Mesothelial cell of epicardium (in vitro differentiated cells): ENCODE measurements around the gene GOLGA7B. TPM values are rescaled to one million over a fixed set of nuclear protein-coding genes. Genes with fewer than 3 reads are reported as not detected.

Experiments used
- DNase-seq, 2 experiments: peaks; one replicate each; pipeline ENCODE4 v3.0.0; 2021; ENCODE audit warnings: low spot score in 2 of 2; ENCODE audit not compliant: unreplicated experiment in 2 of 2
- H3K27ac Mint-ChIP-seq: 2 replicates; pipeline ENCODE4 v1.8.0; 2021; ENCODE audit warnings: mixed read lengths
- H3K27me3 Mint-ChIP-seq: 2 replicates; pipeline ENCODE4 v1.8.0; 2021; ENCODE audit warnings: low read depth, mixed read lengths
- H3K36me3 Mint-ChIP-seq: 2 replicates; pipeline ENCODE4 v1.8.0; 2021; ENCODE audit warnings: mixed read lengths
- H3K4me1 Mint-ChIP-seq: 2 replicates; pipeline ENCODE4 v1.8.0; 2021; ENCODE audit warnings: mixed read lengths
- H3K4me3 Mint-ChIP-seq: 2 replicates; pipeline ENCODE4 v1.8.0; 2021; ENCODE audit warnings: mild to moderate bottlenecking, moderate library complexity, mixed read lengths
- H3K9me3 Mint-ChIP-seq: 2 replicates; pipeline ENCODE4 v1.8.0; 2021; ENCODE audit warnings: mixed read lengths
- total RNA-seq: library from RNA; stranded (reverse); gene quantifications from 3 replicates; pipeline ENCODE4 v1.2.1, GENCODE V29; 2021
- TF ChIP-seq, protein P1 (sequence below): fragments of 200-600 bp; sonication (generic); IDR thresholded peaks from one replicate; pipeline ENCODE4 v1.5.0; 2021; ENCODE audit warnings: antibody characterized with exemption; ENCODE audit not compliant: unreplicated experiment

GOLGA7B gene
- total RNA-seq, 1 donor from 2014 or later = 0.16 TPM

DNA sequence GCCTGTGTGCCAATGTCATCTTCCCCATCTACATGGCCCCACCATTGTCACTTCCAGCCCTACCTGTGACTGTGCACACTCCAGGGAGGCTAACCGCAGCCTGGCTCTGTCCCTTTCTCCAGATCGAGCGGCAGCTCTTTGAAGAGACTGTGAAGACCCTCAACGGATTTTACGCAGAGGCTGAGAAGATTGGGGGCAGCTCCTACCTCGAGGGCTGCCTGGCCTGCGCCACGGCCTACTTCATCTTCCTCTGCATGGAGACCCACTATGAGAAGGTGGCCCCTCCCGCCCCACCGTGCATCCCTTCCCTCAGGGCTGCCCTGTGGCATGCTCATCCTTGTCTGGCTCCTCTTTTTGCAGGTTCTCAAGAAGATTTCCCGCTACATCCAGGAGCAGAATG, 14.2 kb downstream of the GOLGA7B start:
- Mint-ChIP-seq H3K36me3 (no peaks in the 10 kb centered on the region), H3K27ac (no peak overlapping the region), H3K27me3 (peaks cover 50% of the 10 kb centered on the region), H3K4me3 (no peak overlapping the region), H3K9me3 (no peaks in the 10 kb centered on the region), H3K4me1 (no peaks in the 10 kb centered on the region)
- no peak for DNase-seq
- TF ChIP-seq, protein P1, sequence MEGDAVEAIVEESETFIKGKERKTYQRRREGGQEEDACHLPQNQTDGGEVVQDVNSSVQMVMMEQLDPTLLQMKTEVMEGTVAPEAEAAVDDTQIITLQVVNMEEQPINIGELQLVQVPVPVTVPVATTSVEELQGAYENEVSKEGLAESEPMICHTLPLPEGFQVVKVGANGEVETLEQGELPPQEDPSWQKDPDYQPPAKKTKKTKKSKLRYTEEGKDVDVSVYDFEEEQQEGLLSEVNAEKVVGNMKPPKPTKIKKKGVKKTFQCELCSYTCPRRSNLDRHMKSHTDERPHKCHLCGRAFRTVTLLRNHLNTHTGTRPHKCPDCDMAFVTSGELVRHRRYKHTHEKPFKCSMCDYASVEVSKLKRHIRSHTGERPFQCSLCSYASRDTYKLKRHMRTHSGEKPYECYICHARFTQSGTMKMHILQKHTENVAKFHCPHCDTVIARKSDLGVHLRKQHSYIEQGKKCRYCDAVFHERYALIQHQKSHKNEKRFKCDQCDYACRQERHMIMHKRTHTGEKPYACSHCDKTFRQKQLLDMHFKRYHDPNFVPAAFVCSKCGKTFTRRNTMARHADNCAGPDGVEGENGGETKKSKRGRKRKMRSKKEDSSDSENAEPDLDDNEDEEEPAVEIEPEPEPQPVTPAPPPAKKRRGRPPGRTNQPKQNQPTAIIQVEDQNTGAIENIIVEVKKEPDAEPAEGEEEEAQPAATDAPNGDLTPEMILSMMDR = no peak

DNA sequence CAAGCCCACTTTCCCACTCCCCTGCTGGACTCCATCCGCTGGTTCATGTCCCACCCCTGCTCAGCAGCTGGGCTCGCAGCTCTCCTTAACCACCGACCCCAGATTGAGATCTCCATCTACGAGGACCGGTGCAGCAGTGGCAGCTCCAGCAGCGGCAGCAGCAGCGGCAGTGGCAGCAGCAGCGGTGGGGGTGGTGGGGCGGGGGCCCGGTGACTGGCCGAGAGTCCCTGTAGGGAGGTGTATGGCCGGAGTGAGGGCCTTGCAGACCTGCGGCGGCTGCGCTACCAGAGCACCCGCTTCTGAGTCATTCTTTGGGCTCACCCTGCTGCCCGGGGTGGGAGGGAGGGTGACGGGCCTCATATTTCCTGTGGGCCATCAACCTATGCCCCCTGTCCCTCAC, 15.8 kb downstream of the GOLGA7B start:
- Mint-ChIP-seq H3K27ac (no peak overlapping the region), H3K4me1 (peaks cover 3% of the 10 kb centered on the region), H3K36me3 (no peaks in the 10 kb centered on the region), H3K9me3 (no peaks in the 10 kb centered on the region), H3K4me3 (no peak overlapping the region), H3K27me3 (peaks cover 50% of the 10 kb centered on the region)
- DNase-seq = no peak
- TF ChIP-seq, protein P1 = no peak

DNA sequence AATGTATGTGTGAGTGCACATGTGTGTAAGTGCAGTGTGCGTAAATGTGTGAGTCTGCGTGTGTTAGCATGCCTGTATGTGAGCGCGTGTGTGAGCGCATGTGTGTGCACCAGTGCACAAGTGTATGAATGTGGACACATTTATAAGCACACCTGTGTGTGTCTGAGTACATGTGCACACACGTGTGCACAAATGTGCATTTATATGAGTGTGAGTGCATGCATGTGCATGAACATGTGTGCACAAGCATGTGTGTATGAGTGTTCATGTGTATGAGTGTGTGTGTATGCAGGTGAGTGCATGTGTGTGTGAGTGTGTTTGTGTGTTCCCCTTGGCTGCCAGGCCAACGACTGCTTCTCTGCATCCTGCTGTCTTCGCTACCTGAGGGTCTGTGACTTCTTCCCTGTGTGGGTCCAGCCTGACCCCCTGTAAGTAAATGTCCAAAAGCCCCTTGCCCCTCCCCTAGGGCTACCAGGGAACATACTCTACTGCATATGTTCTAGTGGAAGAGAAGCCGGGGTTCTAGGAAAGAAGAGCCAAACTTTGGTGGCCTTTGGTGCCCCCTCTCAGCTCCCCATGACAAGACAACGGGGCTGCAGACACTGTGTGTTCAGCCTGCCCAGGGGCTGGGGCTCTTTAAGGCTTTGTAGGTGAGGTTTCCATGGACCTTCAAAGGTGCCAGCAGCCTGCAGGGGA, 17.0 kb downstream of the GOLGA7B start:
- peaks cover 50% of the 10 kb centered on the region for H3K27me3 Mint-ChIP-seq
- no peak overlapping the region for H3K27ac Mint-ChIP-seq
- no peaks in the 10 kb centered on the region for H3K36me3 Mint-ChIP-seq
- H3K4me3 Mint-ChIP-seq = no peak overlapping the region
- H3K9me3 Mint-ChIP-seq = no peaks in the 10 kb centered on the region
- no peak for DNase-seq
- TF ChIP-seq, protein P1 = no peak
- H3K4me1 Mint-ChIP-seq = peaks cover 3% of the 10 kb centered on the region

GRCh38 chr10:97867220-97867800, 17.7 kb downstream of the GOLGA7B start:
- DNase-seq = no peak
- peaks cover 52% of the 10 kb centered on the region for H3K27me3 Mint-ChIP-seq
- no peak overlapping the region for H3K27ac Mint-ChIP-seq
- TF ChIP-seq, protein P1 = no peak
- H3K9me3 Mint-ChIP-seq = no peaks in the 10 kb centered on the region
- no peak overlapping the region for H3K4me3 Mint-ChIP-seq
- H3K36me3 Mint-ChIP-seq = no peaks in the 10 kb centered on the region
- H3K4me1 Mint-ChIP-seq = peaks cover 3% of the 10 kb centered on the region

GRCh38 chr10:97868134-97868685, 18.6 kb downstream of the GOLGA7B start:
- H3K27me3 Mint-ChIP-seq = peaks cover 53% of the 10 kb centered on the region
- H3K4me3 Mint-ChIP-seq = no peak overlapping the region
- DNase-seq = no peak
- peaks cover 3% of the 10 kb centered on the region for H3K4me1 Mint-ChIP-seq
- TF ChIP-seq, protein P1 = no peak
- H3K27ac Mint-ChIP-seq = no peak overlapping the region
- no peaks in the 10 kb centered on the region for H3K36me3 Mint-ChIP-seq
- H3K9me3 Mint-ChIP-seq = no peaks in the 10 kb centered on the region
